ENCODE results near the gene DRAM2.
"Not testable (repeated sequence)": the region's sequence is repeated elsewhere in the genome, so short reads cannot be mapped to it uniquely, and the experiment has no call there.

DRAM2 gene

DNA sequence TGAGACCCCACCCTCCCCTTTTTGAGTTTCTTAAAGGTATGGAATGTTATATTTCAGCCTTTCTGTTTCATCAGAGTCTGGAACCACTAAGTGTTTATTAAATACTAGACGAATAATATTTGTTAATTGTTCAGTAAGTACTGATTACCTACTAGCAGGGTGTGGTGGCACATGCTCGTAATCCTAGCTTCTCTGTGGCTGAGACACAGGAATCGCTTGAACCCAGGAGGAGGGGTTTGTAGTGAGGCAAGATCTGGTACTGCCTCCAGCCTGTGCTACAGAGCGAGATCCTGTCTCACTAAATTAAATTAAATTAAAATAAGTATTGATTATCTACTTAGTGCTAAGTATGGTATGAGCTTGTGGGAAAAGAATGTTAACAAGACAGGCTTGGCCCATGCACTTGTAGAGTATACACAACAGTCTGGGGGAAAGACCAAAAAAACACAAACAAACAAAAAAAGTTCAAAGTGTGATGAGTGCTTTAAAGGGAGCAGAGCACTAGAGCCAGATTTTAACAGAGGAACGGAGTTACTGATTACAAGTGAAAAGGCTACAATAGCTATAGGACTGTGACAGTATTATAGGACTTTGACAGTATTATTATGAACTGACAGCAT is 2.6 kb upstream of the DRAM2 start:
- DNase-seq, result no peak

DNA sequence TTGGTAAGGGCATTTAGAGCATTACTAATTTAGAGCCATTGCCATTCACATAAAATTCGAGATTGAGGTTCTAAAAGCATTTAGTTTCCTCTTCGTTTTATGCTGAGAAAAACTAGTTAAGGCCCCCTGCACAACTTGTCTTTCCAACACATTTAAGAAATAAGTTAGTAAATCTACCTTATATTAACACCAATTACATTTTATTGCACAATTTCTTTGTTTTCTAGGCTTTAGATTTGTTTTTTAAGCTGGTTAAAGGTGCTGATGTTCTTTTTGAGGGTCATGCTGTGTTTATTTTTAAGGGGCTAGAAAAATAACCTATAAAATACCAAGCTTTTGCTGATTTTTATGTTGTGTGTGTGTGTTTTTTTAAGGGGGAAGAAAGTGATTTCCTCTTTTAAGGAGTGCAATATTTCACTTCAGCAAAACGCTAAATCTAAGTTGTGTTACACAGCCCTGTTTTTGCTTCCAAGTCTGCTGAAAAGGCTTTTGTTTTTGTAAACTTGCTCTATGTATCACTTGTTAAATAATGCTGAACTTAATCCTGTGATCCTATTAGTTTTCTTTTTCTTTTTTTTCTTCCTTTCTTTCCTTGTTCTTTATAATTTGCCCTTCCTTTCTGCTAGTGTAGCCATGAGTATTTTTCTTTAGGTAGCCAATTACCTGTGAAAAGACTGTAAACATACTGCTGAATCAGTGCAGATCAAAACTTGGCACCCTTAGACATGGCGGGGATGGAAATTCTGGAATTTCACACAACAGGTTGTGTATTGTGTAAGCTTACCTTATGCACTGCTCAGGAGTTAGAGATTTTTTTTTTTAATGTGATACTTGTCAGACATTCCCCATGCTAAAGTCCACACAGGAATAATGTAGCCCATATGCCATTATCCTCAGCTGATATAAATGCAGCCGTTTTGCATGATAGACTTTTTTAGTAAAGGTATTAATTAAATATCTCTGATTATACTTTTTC is 1.6 kb upstream of the DRAM2 start:
- no peak for DNase-seq

DNA sequence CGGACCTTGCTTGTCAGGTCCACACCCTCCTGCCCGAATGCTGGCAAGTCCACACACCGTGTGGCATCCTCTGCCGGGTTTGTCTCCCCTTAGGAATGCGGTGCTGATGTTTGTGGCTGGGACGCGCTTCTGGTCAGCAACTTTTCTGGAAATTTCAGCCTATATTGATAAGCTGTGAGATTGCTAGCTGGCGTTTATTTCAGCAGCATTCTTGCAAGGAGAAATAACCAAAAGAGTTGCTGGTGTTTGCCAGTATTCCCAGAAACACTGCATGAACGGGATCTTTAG is 731 bp upstream of the DRAM2 start:
- peak in 1 of 51 donors; percentile 40 for DNase-seq

DNA sequence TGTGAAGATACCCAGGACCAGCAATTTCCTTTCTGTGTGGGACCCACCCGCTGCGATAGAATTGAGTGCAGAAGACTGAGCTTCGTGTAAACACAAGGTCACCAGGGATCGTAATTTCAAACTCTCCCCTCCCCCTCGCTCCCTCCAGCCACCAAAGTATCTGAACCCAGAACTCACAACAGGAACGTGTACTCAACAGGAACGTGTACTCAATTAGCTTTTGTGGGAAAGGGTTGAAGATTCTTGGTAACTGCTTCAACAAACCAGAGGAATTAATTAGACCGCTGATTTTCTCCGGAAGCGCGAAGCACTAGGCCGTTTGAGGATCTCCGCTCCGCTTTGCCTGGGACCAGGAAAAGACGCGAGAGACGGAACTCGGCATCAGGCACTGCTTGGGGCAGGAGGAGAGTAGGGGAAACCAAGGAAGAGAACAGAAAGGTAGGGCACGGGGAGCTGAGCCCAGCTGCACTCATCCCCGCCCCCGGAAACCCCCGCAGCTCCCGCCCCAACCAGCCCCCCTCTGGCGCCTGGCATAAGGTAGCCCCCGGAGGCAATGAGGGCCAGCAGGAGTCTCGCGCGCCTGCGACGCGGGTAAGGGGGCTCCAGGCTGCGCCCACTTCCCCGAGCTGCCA is 453 bp downstream of the DRAM2 start:
- DNase-seq, result peak in 26 of 51 donors; percentile 10 to 81 (median 50)

DNA sequence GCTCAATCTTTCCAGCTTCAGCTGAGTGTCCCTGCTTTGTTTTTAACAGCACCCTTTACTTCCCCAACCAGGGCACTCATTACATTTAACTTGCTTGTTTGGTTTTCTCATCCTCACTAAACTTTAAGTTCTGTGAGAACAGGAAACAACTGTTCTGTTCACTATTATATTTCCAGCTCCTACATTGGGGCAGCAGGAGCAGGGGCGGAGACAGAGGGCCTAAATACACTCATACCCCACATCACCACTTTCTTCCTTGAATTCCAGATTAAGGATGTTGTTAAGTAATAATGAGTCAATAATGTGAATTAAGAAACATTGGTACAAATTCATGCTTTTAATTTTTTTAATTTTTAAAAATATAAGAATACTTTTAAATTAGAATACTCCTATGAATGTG is 6.0 kb downstream of the DRAM2 start:
- no peak for DNase-seq

DNA sequence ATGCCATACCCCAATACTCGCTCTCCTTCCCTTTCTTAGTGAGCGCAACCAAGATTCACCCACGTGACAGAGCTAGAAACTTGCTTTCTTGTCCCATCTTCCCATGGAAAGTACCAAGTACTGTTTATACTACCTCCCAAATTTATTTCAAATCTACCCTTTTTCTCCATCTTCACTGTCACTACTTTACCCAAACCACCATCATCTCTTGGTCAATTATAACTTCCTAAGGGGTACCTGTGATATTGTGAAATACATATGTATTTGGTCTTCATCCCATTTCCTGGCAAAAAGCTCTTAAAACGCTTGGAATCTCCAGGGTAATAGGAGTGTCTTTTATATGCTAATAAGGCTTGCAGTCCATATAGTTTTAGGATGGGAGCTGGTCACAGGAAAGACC is 8.2 kb downstream of the DRAM2 start:
- DNase-seq, result no peak

DNA sequence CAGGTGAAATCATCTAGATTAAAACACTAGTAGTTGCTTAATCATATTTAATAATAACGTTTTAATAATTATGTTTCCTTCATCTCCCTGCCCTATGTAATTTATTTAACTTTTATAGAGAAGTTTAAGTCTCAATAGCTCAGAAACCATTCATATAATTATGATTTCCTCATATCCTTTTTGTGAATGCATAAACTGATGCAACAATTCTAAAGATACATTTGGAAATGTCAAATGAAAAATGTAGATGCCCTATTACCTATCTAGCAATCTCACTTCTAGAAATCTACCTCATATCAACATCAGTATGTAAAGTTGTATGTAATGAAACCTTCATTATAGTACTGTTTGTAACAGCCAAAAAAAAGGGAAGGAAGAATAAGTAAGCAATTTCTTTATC is 10.5 kb downstream of the DRAM2 start:
- DNase-seq, result no peak

DNA sequence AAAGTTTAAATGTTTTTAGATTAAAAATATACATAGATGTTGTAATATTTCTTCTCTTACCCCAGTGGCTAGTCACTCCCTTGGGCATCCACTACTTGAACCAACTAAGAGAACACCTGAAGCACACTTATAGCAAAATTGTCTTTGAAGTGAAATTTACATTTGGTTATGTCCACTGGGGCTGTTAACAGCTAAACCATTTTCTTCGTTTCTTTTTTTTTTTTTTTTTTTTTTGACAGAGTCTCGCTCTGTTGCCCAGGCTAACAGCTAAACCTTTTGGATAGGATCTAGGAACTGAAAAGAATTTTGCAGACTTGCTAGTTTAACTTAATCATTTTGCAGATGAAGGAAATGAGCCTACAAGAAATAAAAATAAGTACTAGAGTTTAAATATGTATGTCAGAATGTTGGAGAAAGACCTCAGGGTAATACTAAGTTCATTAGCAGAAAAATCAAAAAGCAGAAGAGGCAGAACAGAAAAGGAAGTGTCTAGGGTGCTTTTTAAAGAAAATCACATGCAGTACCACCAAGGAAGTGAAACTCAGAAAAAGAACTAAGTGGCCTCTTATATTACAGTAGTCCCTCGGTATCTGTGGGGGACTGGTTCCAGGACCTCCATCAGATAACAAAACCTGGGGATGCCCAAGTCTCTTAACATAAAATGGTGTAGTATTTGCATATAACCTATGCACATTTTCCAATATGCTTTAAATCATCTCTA is 11.8 kb downstream of the DRAM2 start:
- DNase-seq, result no peak

DNA sequence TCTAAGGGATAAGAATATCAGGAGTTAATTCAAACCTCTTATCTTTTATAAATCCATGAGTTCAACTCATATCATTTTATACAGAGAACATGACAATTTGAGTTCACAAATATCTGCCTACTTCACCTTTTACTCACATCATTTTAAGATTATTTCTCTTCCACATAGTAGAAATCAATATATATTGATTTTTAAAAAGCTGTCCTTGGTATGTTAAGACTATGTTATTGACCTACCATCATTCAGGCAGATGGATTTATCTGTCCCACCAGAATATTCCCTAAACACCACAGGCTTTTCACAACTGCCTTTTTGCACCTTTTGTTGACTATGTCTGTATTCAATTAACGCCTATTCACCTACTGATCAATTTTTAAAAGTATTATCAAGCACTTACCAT is 13.5 kb downstream of the DRAM2 start:
- DNase-seq, result no peak

DNA sequence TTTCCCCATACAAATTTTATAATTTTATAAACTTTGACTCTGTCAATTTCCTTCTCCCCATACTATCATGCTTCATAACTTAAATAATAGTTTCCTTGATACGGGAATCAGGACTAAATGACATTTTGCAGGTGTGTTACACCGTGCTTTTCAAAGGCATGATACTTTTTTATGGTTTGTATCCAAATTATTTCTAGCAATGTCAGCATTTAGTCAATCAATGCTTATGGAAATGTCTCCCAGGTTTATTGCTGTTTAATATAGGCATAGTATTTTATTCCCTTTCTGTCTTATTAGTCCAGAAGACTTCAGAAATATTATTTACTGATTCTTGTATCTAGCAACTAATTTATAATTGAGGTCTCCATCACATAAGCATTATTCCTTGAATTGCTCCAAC is 23.4 kb downstream of the DRAM2 start:
- no peak for DNase-seq

DNA sequence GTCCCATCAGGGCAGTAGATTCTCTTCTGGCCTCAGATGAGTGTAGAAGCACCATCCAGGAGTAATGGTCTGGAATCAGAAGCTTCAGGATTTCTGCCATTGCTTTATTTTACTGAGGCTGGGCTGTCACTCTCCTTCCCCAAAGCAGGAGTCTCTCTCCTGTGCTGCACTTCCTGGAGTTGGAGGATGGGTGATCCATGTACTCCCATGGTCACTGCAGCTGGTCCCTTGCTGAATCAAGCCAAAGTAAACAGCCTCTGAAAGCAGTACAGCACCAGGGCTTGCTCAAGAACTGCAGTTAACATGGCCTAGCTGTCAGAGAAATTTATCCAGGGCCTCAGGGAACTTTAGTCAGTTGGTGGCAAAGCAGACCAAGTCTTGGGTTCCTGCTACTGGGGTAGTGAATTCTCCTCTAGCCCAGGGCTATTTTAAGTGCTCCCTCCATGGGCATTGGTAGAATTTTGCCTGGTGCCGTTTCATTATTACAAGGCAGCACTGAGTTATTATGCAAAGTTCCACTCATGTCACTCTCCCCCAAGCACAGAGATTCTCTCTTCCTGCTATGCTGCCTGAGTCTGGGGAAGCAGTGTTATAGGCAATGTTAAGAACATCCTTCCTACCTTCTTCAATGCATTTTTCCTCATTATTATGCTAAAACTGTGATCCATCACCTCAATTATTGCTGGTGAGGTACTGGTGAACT is 29.5 kb downstream of the DRAM2 start:
- no peak for DNase-seq

DNA sequence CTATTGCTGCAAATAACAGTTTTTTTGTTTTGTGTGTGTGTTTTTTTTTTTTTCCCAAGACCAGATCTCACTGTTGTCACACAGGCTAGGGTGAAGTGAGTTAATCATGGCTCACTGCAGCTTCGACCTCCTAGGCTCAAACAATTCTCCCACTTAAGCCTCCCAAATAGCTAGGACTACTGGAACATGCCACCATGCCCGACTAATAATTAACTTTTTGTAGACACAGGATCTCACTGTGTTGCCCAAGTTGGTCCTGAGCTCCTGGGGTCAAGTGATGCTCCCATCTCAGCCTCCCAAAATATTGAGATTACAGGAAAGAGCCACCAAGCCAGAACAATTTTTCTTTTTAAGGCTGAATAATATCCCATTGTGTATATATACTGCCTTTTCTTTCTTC is 34.9 kb downstream of the DRAM2 start:
- no peak for DNase-seq

DNA sequence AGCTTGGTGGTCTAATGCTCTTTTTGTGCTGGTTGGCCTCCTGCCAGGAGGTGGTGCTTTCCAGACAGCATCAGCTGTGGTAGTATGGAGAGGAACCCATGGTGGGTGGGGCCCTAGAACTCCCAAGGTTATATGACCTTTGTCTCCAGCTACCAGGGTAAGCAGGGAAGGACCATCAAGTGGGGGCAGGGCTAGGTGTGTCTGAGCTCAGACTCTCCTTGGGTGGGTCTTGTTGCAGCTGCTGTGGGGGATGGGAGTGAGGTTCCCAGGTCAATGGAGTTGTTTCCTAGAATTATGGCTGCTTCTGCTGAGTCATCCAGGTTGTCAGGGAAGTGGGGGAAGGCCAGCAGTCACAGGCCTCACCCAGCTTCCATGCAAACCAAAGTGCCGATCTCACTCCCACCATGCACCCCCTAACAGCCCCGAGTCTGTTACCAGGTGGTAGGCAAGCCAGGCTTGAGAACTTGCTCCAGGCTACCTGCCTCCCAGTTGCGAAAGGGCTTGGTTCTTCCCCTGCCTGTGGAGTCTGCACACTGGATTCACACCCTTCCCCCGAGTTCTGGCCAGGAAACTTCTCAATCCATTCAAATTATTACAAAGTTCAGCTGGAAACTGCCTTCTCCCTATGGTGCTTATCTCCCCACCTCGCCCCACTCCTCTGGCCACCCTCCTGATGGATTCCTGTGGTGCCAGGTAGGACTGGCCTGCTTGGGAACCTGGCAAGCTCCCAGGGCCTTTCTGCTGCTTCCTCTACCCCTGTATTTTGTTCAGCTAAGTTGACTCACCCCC is 37.8 kb downstream of the DRAM2 start:
- no peak for DNase-seq

DNA sequence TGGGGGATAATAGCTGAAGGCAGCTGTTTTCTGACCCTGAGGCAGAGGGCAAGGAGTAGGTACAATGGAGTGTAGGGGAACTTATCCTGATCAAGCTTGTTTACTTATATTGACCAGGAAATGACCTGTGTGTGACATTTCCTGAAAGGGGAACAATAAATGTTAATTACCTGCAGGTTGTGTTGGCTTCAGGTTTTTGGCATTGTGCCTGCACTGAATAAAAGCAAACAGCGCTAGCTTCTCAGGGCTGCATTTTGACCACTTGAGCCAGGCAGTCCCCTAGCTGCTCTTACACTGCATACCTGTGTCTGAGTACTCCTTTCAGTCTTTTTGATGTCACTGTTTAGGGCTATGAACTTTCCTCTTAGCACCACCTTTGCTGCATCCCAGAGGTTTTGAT is 40.6 kb downstream of the DRAM2 start:
- no peak for DNase-seq

DNA sequence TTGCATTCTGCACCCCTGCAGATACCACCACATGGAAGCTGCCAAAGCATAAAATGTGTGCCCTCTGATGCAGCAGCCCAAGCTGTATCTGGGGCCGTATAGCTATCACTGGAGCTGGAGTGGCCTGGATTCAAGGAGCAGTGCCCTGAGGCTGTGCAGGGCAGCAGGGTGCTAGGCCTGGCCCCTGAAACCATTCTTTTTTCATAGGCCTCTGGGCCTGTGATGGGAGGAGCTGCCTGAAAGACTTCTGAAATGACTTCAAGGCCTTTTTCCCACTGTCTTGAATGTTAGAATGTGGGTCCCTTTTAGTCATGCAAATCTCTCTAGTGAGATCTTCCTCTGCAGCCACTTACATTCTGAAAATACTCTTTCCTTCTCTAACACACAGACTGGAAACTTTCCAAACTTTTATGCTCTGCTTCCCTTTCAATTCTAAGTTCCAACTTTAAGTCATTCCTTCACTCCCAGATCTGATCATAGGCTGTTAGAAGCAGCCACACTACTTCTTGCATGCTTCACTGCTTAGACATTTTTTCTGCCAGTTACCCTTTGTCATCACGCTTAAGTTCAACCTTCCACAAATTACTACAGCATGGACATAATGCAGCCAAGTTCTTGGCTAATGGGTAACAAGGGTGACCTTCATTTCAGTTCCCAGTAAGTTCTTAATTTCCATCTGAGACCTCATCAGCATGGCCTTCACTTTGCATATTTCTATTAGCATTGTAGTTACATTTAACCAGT is 42.4 kb downstream of the DRAM2 start:
- no peak for DNase-seq

DNA sequence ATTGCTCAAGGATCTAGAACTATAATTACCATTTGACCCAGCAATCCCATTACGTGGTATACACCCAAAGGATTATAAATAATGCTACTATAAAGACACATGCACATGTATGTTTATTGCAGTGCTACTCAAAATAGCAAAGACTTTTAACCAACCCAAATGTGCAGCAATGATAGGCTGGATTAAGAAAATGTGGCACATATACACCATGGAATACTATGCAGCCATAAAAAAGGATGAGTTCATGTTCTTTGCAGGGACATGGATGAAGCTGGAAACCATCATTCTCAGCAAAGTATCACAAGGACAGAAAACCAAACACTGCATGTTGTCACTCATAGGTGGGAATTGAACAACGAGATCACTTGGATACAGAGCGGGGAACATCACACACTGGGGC is 44.5 kb downstream of the DRAM2 start:
- not testable (repeated sequence) for DNase-seq

DNA sequence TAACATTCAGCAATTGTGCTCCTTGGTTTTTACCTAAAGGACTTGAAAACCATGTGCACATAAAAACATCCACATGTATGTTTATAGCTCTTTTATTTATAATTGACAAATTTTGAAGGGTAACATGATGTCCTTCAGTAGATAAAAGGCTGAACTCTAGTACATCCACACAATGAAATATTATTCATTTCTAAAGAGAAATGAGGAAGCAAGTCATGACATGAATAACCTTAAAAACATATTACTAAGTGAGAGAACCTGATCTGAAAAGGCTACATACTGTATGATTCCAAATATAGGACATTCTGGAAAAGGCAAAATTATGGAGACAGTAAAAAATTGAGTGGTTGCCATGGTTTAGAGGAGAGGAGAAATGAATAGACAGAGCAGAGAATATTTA is 50.3 kb downstream of the DRAM2 start:
- DNase-seq, result no peak

DNA sequence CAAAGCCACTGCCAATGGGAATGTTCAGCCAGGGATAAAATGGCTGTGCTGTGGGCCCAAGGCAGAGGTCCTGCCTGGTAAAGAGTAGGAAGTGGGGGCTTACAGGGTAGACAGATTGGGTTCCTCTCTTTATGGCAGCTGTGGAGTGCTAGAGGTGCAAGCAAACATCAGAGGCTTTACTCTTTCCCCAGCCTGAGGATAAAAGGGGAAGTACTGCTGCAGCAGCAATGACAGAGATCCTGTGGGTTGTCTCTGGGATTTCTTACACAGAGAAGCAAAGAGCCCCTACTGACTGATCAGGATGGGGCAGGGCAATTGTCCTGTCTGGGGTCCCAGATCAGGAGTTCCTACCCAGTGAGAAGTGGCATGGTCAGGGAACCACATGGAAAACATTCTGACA is 54.2 kb downstream of the DRAM2 start:
- no peak for DNase-seq

DNA sequence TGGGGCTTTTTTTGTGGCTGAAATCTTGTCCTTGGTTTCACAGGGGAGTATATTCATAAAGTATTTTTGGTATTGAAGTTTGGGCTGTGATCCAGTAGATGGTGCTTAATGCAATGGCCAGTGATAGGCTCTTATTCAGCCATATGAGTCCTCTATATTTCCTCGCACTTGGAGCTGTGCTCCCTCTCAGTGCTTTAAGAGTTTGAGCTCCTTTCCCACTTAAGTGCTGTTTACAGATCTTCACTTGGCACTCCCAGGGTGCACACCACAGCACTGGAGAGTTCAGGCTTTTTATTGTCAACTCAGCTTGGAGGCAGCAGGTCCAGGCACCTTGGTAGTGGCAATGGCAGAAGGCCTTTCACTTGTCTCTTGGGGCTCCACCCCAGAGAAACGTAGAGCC is 54.9 kb downstream of the DRAM2 start:
- DNase-seq, result no peak

All from hypothalamus (tissue), 51 donors.